Large intestine (tissue), 3 donors: ENCODE measurements around the gene FITM1. TPM values are rescaled to one million over a fixed set of nuclear protein-coding genes. Genes with fewer than 3 reads are reported as not detected.

ENCODE experiments used
- DNase-seq, 2 donors: peaks; one replicate each; pipeline versions ENCODE4 v3.0.0 to v3.0.0-alpha.2; 2013
- H3K27ac ChIP-seq: one replicate; pipeline ENCODE4 v1.5.1; 2013; ENCODE audit warnings: low read length
- H3K27me3 ChIP-seq: 2 replicates; pipeline ENCODE4 v1.6.1; 2013; ENCODE audit warnings: low read length; ENCODE audit not compliant: control insufficient read depth, insufficient read depth
- H3K36me3 ChIP-seq: 2 replicates; pipeline ENCODE4 v1.6.1; 2013; ENCODE audit warnings: low read length; ENCODE audit not compliant: control insufficient read depth, insufficient read depth
- H3K4me1 ChIP-seq: one replicate; pipeline ENCODE4 v1.6.1; 2013; ENCODE audit warnings: low read length; ENCODE audit not compliant: control insufficient read depth, insufficient read depth
- H3K4me3 ChIP-seq: one replicate; pipeline ENCODE4 v1.5.1; 2013; ENCODE audit warnings: low read length
- H3K9me3 ChIP-seq: one replicate; pipeline ENCODE4 v1.6.1; 2013; ENCODE audit warnings: mild to moderate bottlenecking, low read depth, low read length, moderate library complexity; ENCODE audit not compliant: control insufficient read depth
- WGBS: methylation state at CpG from one replicate; pipeline ENCODE4 v1.1.5; 2013; ENCODE audit warnings: low lambda C conversion rate; ENCODE audit not compliant: insufficient coverage; 5-methylcytosine and 5-hydroxymethylcytosine counted together
- polyA plus RNA-seq: library from polyadenylated mRNA; unstranded; fragments of 120-200 nt; gene quantifications from one replicate; pipeline ENCODE4 v1.2.1, GENCODE V29; 2013

Gene FITM1
- polyA plus RNA-seq, 1 donor: 2.8 TPM

DNA sequence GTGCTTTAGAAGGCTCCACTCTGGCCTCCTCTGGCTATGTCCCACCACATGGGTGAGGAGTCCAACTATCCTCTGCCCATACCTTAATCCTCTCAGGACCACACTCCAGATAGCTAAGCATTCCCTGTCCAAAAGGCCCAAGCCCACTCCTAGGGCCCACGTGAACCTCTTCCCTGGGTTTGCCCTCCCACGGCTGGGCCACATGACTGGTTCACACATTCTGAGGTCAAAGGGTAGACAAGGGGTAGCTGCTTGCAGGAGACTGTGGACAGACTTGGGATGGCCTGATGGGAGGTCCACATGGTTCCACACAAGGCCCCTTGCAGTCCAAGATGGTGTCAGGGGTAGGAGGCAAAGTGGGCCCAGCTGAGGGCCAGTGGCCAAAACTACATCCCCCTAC is 42.4 kb upstream of the FITM1 start:
- Histone ChIP-seq H3K4me1 (peaks cover 24% of the 10 kb centered on the region), H3K27ac (no peak overlapping the region), H3K9me3 (no peaks in the 10 kb centered on the region), H3K27me3 (no peaks in the 10 kb centered on the region), H3K36me3 (no peaks in the 10 kb centered on the region), H3K4me3 (no peak overlapping the region)
- WGBS: no CpG with 5 or more reads among the region's 2 CpGs
- DNase-seq: no peak

DNA sequence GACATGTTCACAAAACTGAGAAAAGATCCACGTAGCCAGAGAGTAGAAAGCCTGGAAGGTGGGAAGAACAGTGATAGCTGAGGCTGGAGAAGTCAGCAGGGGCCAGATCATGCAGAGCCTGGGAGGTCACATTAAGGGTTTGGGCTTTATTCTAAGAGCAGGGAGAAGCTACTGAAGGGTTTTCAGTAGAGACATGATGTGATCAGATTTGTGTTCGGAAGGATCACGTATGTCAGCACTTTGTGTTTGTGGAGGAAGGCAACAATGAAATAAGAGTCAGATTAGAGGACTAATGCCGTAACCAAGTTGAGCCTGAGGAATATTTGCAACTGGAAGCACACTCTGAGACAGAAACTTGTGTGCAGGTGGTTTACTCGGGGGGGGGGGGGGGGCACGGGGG is 40.6 kb upstream of the FITM1 start:
- no peaks in the 10 kb centered on the region for H3K27me3 ChIP-seq
- no peak overlapping the region for H3K27ac ChIP-seq
- WGBS: no CpG with 5 or more reads among the region's 6 CpGs
- H3K36me3 ChIP-seq: no peaks in the 10 kb centered on the region
- H3K4me3 ChIP-seq: no peak overlapping the region
- DNase-seq: no peak
- H3K4me1 ChIP-seq: peaks cover 31% of the 10 kb centered on the region
- H3K9me3 ChIP-seq: no peaks in the 10 kb centered on the region

DNA sequence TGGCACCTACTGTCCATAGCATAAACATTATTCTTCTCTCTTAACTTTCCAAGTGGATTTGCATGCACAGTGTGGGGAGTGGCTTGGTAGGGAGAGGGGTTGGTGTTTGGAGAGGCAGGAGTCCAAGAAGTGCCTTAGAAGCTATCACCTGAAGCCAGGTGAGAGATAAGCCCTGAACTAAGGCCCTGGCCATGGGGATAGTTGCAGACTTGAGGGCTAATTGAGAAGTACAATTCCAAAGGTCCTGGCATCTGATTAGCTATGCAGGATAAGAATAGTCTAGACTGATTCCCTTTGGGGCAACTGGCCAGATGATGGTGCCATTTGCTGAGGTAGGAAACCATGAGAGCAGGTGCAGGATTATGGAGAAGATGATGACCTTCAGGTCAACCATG is 38.4 kb upstream of the FITM1 start:
- H3K9me3 ChIP-seq: no peaks in the 10 kb centered on the region
- H3K4me1 ChIP-seq: peaks cover 47% of the 10 kb centered on the region
- peak; percentile 88 to 95 for DNase-seq
- peaks cover 7% of the 10 kb centered on the region for H3K36me3 ChIP-seq
- H3K27me3 ChIP-seq: no peaks in the 10 kb centered on the region
- H3K4me3 ChIP-seq: no peak overlapping the region
- H3K27ac ChIP-seq: peak overlapping the region; percentile 96

DNA sequence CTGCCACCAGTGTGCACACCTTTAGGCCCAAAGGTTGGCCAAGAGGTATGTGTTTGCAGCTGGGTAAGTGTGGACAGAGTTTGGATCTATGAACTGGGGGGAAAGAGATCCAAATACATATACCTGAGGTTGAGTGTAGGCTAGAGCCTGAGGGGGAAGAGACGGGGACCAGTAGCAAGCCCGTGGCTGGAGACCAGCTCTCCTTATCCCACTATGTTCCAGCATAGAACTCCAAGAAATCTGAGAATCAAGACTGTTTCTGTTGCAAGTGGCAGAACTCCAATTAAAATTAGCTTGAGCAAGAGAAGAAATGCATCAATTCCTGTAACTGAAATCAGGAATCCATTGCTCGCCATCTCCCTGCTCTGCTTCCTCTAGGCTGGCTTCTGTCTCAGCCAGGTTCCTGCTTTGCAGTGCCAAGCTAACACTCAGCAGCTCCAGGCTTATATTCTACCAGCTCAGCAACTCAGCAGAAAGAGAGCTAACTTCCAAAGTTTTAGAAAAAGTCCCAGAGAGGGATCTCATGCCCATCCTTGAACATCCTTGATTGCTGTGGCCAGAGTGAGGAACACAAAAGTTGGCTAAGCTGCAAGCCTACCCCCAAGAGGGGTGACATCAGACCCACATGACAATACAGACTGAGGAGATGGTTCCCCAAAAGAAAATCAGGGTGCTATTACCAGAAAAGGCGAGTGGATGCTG is 37.8 kb upstream of the FITM1 start:
- peak in 1 of 2 donors; percentile 37 for DNase-seq
- Histone ChIP-seq H3K4me1 (peaks cover 47% of the 10 kb centered on the region), H3K36me3 (peaks cover 7% of the 10 kb centered on the region), H3K27me3 (no peaks in the 10 kb centered on the region), H3K27ac (peak overlapping the region; percentile 96), H3K9me3 (no peaks in the 10 kb centered on the region), H3K4me3 (no peak overlapping the region)
- no CpG with 5 or more reads among the region's 4 CpGs for WGBS

DNA sequence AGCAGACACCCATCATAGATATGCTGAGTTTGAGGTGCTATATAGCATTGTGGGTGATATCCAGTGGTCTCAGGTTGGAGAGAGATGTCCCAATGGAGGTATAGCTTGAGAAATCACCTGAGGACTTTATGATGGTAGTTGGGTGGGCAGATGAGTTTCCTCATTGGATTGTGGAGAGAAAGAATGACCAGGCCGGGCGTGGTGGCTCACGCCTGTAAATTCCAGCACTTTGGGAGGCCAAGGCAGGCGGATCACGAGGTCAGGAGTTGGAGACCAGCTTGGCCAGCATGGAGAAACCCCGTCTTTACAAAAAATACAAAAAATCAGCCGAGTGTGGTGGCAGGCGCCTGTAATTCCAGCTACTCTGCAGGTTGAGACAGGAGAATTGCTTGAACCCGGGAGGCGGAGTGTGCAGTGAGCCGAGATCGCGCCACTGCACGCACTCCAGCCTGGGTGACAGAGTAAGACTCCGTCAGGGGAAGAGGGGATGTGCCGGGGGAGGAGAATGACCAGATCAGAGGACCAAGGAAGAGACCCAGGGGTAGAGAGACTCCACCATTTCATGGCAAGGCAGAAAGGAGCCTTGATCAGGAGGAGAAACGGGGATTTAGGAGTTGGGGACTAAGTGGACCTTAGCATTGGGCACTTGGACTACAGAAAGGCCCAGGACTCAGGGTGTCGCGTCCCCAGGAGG is 37.1 kb upstream of the FITM1 start:
- Histone ChIP-seq H3K27me3 (no peaks in the 10 kb centered on the region), H3K4me3 (peak overlapping the region; percentile 81), H3K9me3 (no peaks in the 10 kb centered on the region), H3K36me3 (peaks cover 13% of the 10 kb centered on the region), H3K27ac (peak overlapping the region; percentile 96), H3K4me1 (peaks cover 47% of the 10 kb centered on the region)
- DNase-seq: peak in 1 of 2 donors; percentile 33
- 90% methylated on average over 4 of the region's 19 CpGs for WGBS

DNA sequence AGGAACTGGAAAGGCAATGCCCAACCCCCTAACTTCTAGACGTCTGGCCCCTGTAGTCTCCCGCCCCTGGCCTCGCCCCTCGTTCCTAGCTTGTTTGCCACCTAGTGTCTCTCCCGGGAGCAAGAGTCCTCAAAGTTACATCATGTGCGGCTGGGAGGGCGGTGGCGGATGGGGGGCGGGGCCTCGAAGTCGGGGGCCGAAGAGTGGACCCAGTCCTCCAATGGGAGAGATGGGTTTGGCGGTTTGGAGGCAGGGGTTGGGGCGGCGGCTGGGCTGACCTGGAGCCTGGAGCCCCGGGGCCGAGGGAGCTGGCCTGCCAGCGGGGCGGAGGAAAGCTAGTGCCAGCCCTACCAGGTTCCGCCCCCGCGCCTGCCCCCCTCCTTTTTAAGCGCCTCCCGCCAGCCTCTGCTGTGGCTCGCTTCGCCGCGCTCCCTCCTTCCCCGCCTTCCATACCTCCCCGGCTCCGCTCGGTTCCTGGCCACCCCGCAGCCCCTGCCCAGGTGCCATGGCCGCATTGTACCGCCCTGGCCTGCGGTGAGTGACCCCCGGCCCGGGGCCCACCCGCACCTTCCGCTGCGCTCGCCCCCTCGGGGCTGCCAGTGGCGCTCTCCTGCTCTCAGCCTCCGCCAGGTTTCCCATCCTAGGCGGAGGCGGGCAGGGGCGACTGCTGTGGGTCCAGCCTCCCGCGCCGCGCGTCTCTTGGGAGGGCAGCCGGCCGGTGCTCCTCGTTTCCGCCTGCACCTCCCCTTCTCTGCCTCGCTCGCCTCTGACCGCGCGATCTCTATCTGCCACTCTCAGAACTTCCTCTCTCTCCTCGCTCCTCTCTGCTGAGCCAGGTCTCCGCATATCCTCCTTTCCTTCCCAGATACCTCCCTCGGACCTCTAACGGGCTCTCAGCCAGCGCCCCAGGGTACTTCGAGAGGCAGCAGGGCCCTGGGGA is 36.3 kb upstream of the FITM1 start, which contains the start of gene PCK2:
Gene PCK2, plus strand, starts transcription at position 411 of the 940 bp plus-strand sequence. Its CDS starts 95 bp downstream, at position 506.
- WGBS: no CpG with 5 or more reads among the region's 68 CpGs
- Histone ChIP-seq H3K4me1 (peaks cover 47% of the 10 kb centered on the region), H3K9me3 (no peaks in the 10 kb centered on the region), H3K27ac (peak within 1 kb of the TSS; percentile 96), H3K27me3 (no peaks in the 10 kb centered on the region), H3K4me3 (peak within 1 kb of the TSS; percentile 81), H3K36me3 (peaks cover 22% of the 10 kb centered on the region)
- peak; percentile 97 to 99 for DNase-seq

DNA sequence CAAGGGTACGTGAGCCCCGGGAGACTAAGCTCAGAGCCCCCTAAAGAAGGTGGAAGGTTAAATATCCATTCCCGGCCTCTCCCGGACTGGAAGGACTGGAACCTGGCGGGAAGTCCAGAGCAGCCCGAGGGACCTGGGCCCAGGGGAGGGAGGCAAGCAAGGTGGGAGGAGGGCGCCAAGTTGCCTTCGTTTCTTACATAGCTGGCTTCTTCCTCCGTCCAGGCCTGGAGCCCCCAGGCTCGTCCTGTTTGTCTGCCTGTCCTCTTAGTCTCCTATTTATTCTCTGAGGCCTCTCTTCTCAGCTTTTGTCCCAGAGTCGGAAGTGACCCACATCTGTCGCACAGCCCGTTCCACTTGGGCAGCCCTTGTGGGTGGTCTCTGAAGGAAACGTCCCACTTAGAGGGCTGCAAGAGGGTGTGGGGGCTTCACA is 35.6 kb upstream of the FITM1 start:
- H3K27ac ChIP-seq: peak overlapping the region; percentile 96
- H3K4me1 ChIP-seq: peaks cover 47% of the 10 kb centered on the region
- H3K27me3 ChIP-seq: no peaks in the 10 kb centered on the region
- H3K36me3 ChIP-seq: peaks cover 28% of the 10 kb centered on the region
- DNase-seq: no peak
- peak overlapping the region; percentile 81 for H3K4me3 ChIP-seq
- no peaks in the 10 kb centered on the region for H3K9me3 ChIP-seq
- WGBS: no CpG with 5 or more reads among the region's 14 CpGs

DNA sequence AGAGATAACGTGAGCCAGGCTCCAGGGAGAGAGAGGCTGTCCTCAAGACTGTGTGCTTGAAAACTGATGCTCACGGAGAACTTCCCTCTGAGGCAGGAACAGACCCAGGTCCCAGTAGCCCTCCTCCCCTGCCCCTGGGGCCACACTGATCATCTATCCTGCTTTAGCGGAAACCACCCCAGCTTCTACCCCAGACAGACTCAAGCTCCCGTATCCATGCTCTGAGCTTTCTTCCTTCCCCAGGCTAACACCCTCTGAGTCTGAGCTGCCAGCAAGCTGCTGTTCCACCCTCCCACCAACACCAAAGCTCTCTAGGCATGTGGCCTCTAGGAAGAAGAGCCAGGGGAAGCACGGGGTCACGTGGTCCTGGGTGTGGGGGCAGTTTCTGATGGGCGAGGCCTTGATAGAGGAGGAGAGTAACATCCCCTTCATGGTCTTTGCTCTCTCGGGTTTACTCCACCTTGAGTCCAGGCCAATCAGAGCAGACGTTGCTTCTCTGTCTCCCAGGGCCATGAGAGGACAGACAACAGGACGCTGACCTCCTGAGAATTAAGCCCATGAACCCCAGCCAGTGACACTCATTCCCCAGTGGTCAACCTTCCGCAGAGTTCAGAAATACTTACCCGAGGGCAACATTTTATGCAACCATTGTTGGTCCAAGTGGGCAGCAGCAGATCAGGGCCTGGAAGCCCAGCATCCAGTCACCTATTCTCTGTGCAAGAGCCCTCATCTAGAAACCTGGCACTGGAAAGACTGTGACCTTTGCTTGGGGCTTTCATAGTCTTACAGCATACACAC is 35.0 kb upstream of the FITM1 start:
- Histone ChIP-seq H3K27ac (peak overlapping the region; percentile 96), H3K36me3 (peaks cover 35% of the 10 kb centered on the region)
- DNase-seq: peak; percentile 95 to 96

DNA sequence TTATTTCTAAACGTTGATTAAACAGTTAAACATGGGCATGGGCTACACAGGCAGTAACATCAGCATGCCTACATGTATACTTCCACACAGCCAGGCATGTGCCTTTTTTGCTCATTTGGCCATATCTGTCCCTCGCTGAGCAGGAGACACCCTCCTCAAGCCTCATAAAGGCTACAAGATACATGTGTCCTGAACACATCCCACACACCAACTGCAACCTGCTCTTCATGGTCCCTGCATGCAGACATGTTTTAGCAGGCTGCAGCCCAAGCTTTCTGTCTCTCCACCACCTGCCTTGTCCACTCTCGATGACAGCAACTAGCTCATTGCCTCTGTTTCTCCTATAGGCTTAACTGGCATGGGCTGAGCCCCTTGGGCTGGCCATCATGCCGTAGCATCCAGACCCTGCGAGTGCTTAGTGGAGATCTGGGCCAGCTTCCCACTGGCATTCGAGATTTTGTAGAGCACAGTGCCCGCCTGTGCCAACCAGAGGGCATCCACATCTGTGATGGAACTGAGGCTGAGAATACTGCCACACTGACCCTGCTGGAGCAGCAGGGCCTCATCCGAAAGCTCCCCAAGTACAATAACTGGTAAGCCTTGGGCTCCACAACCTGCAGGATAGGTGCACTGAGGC is 33.8 kb upstream of the FITM1 start:
- Histone ChIP-seq H3K9me3 (no peaks in the 10 kb centered on the region), H3K4me3 (no peak overlapping the region), H3K36me3 (peaks cover 45% of the 10 kb centered on the region), H3K4me1 (peaks cover 38% of the 10 kb centered on the region), H3K27me3 (no peaks in the 10 kb centered on the region), H3K27ac (peak overlapping the region; percentile 96)
- no peak for DNase-seq
- no CpG with 5 or more reads among the region's 8 CpGs for WGBS

More for the DNA sequence above, 35.0 kb upstream of the FITM1 start:
- WGBS: no CpG with 5 or more reads among the region's 12 CpGs
- Histone ChIP-seq H3K27me3 (no peaks in the 10 kb centered on the region), H3K9me3 (no peaks in the 10 kb centered on the region), H3K4me3 (peak overlapping the region; percentile 81), H3K4me1 (peaks cover 47% of the 10 kb centered on the region)
